Smooth muscle cell (in vitro differentiated cells): ENCODE data around the gene HMG20B. TPM values are rescaled to one million over a fixed set of nuclear protein-coding genes. Genes with fewer than 3 reads are reported as not detected.

ENCODE experiments used
- DNase-seq: peaks from one replicate; lab custom pipeline; 2025; ENCODE audit not compliant: unreplicated experiment; lab: John Stamatoyannopoulos, UW
- H2AFZ ChIP-seq: fragments of 200-600 bp; sonication (generic); 2 replicates; pipeline ENCODE4 v1.6.0; 2016; ENCODE audit warnings: antibody characterized with exemption, low read depth, mild to moderate bottlenecking
- H3F3A ChIP-seq: fragments of 200-600 bp; sonication (generic); 2 replicates; pipeline ENCODE4 v1.6.0; 2017; ENCODE audit warnings: antibody characterized with exemption, low read depth
- H3K27ac ChIP-seq: fragments of 200-600 bp; sonication (generic); 2 replicates; pipeline ENCODE4 v1.5.1; 2016; ENCODE audit warnings: low read depth, mild to moderate bottlenecking
- H3K27me3 ChIP-seq: fragments of 200-600 bp; sonication (generic); 2 replicates; pipeline ENCODE4 v1.6.1; 2016; ENCODE audit warnings: low read depth, mild to moderate bottlenecking
- H3K36me3 ChIP-seq: fragments of 200-600 bp; sonication (generic); 2 replicates; pipeline ENCODE4 v1.5.1; 2016; ENCODE audit warnings: low read depth
- H3K4me1 ChIP-seq: fragments of 200-600 bp; sonication (generic); 2 replicates; pipeline ENCODE4 v1.5.1; 2016; ENCODE audit warnings: low read depth
- H3K4me2 ChIP-seq: fragments of 200-600 bp; sonication (generic); 2 replicates; pipeline ENCODE4 v1.6.0; 2016; ENCODE audit warnings: mild to moderate bottlenecking
- H3K4me3 ChIP-seq: fragments of 200-600 bp; sonication (generic); 2 replicates; pipeline ENCODE4 v1.5.1; 2016; ENCODE audit warnings: mild to moderate bottlenecking
- H3K79me2 ChIP-seq: fragments of 200-600 bp; sonication (generic); 2 replicates; pipeline ENCODE4 v1.6.0; 2016; ENCODE audit warnings: low read depth, mild to moderate bottlenecking
- H3K9ac ChIP-seq: fragments of 200-600 bp; sonication (generic); 2 replicates; pipeline ENCODE4 v1.6.0; 2016; ENCODE audit warnings: low read depth
- H3K9me3 ChIP-seq: fragments of 200-600 bp; sonication (generic); replicated peaks from 2 replicates; pipeline ENCODE4 v1.5.1; 2016; ENCODE audit warnings: low read depth
- H4K20me1 ChIP-seq: fragments of 200-600 bp; sonication (generic); 2 replicates; pipeline ENCODE4 v1.6.0; 2016; ENCODE audit warnings: low read depth
- CTCF ChIP-seq: fragments of 200-600 bp; sonication (generic); IDR thresholded peaks from 2 replicates; pipeline ENCODE4 v1.5.1; 2017; ENCODE audit warnings: borderline replicate concordance, mild to moderate bottlenecking, antibody characterized with exemption; ENCODE audit not compliant: insufficient read depth, poor library complexity, severe bottlenecking
- WGBS: methylation state at CpG from one replicate; pipeline ENCODE4 v1.1.7; 2016; ENCODE audit warnings: low lambda C conversion rate; 5-methylcytosine and 5-hydroxymethylcytosine counted together
- polyA plus RNA-seq: library from polyadenylated mRNA; unstranded; fragments of >200 nt; fragmentation: Nextera tagmentation; extraction: Ambion mirVana; gene quantifications from 2 replicates; pipeline ENCODE4 v1.2.1, GENCODE V29; 2016
- total RNA-seq: library from RNA; depleted of rRNA; stranded (reverse); fragments of >200 nt; gene quantifications from 2 replicates; pipeline ENCODE4 v1.2.3, GENCODE V29; 2014

The HMG20B gene
- total and polyA plus RNA-seq, 2 experiments from 2014 or later = 109 to 120 TPM

- 98% methylated on average over 20 of the region's 20 CpGs for WGBS
- no peaks in the 10 kb centered on the region for H3K27me3 ChIP-seq
- H3K9me3 ChIP-seq = no peaks in the 10 kb centered on the region
- H3K27ac ChIP-seq = no peak overlapping the region
- H3F3A ChIP-seq = no peaks in the 10 kb centered on the region
- no peak for DNase-seq
- TF ChIP-seq CTCF = no peak
- no peaks in the 10 kb centered on the region for H3K4me1 ChIP-seq
- no peaks in the 10 kb centered on the region for H3K36me3 ChIP-seq
- H3K9ac ChIP-seq = no peak overlapping the region
- H4K20me1 ChIP-seq = peaks cover 81% of the 10 kb centered on the region
- peaks cover 15% of the 10 kb centered on the region for H3K79me2 ChIP-seq
- H2AFZ ChIP-seq = no peak overlapping the region
- no peak overlapping the region for H3K4me3 ChIP-seq
- H3K4me2 ChIP-seq = no peak overlapping the region
These were observed 47.8 kb upstream of the HMG20B start for GRCh38 chr19:3524904-3525451.

DNA sequence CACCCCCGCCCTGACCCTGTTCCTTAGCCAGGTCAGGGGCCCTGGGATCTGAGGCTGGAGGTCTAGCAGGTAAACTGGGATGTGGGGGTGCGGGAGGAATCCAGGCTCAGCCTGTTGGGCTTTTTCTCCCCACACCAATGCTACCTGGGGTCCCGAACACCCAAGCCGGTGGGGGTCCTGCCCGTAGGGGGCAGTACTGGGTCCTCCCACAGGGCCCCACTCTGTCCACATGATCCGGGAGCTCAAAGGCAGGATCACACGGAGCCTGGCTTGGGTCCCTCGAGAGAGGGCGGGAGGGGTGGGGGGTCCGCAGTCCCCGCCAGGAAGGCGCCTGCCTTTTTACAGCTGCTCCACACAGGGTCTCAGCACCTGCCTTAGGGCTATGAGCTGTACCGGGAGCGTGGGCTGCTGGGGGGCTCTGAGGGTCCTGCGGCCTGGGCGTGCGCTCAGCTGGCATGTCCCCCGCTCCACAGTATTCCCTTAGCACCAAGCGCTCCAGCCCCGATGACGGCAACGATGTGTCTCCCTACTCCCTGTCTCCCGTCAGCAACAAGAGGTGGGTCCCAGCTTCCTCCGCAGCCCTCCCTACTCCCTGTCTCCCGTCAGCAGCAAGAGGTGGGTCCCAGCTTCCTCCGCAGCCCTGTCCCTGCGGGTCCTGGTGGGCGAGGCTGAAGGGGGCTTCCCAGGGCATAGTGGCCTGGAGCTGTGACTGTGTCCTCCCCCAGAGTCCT, 46.1 kb upstream of the HMG20B start:
- no peak for DNase-seq
- Histone ChIP-seq H3K4me1 (no peaks in the 10 kb centered on the region), H3K27me3 (no peaks in the 10 kb centered on the region), H3K36me3 (no peaks in the 10 kb centered on the region), H4K20me1 (peaks cover 64% of the 10 kb centered on the region), H3F3A (no peaks in the 10 kb centered on the region), H2AFZ (no peak overlapping the region), H3K9me3 (no peaks in the 10 kb centered on the region), H3K4me3 (no peak overlapping the region), H3K9ac (no peak overlapping the region), H3K79me2 (peaks cover 11% of the 10 kb centered on the region), H3K4me2 (no peak overlapping the region), H3K27ac (no peak overlapping the region)
- TF ChIP-seq CTCF = peak; percentile 27
- WGBS = 97% methylated on average over 22 of the region's 28 CpGs

DNA sequence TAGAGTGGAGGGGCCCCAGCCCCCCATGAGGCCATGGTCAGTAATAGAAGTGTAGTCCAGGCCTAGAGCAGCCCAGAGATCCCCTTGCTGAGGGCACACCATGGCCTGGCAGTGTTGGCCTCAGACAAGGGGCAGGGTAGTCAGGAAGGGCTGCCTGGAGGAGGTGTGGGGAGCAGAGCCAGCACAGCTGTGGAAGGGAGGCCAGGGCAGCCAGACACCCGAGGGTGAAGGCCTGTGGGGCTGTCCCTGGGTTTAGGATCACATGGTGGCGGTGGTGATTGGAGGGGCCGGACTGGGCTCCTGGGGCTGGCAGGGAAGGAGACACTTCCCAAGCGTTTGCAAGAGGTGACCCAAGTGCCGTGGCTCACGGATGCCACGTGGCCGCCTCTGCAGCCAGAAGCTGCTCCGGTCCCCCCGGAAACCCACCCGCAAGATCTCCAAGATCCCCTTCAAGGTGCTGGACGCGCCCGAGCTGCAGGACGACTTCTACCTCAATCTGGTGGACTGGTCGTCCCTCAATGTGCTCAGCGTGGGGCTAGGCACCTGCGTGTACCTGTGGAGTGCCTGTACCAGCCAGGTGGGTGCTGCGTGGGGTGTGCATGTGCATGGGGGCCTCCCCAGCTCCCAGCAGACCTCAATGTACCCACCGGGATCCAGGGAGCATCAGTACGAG, 45.4 kb upstream of the HMG20B start:
- Histone ChIP-seq H4K20me1 (peaks cover 57% of the 10 kb centered on the region), H3F3A (no peaks in the 10 kb centered on the region), H3K9ac (no peak overlapping the region), H3K27ac (no peak overlapping the region), H3K4me3 (no peak overlapping the region), H3K36me3 (no peaks in the 10 kb centered on the region), H3K4me1 (no peaks in the 10 kb centered on the region), H3K9me3 (no peaks in the 10 kb centered on the region), H3K4me2 (no peak overlapping the region), H2AFZ (no peak overlapping the region), H3K27me3 (no peaks in the 10 kb centered on the region), H3K79me2 (peaks cover 4% of the 10 kb centered on the region)
- no peak for TF ChIP-seq CTCF
- WGBS = 98% methylated on average over 20 of the region's 21 CpGs
- no peak for DNase-seq
